Astrocyte of the cerebellum (primary cell): Measurements from ENCODE around the gene TPO.

Source experiments
- DNase-seq: peaks from one replicate; pipeline ENCODE4 v3.0.0-alpha.2; 2011; ENCODE audit warnings: low read depth
- H3K4me3 ChIP-seq: 2 replicates; pipeline ENCODE4 v1.5.1; 2011; ENCODE audit warnings: mild to moderate bottlenecking, low read depth, low read length, moderate library complexity
- in situ Hi-C: cut with HindIII; loops from 2 replicates; pipeline ENCODE4 v1.10.0; 2017; ENCODE audit warnings: low sequenced_read_pairs
- TF ChIP-seq, protein P1 (sequence below): IDR thresholded peaks from 2 replicates; pipeline ENCODE4 v1.5.1; 2012; ENCODE audit warnings: low read length, low read depth, moderate library complexity, mild to moderate bottlenecking; ENCODE audit errors: missing control alignments

The TPO gene

DNA sequence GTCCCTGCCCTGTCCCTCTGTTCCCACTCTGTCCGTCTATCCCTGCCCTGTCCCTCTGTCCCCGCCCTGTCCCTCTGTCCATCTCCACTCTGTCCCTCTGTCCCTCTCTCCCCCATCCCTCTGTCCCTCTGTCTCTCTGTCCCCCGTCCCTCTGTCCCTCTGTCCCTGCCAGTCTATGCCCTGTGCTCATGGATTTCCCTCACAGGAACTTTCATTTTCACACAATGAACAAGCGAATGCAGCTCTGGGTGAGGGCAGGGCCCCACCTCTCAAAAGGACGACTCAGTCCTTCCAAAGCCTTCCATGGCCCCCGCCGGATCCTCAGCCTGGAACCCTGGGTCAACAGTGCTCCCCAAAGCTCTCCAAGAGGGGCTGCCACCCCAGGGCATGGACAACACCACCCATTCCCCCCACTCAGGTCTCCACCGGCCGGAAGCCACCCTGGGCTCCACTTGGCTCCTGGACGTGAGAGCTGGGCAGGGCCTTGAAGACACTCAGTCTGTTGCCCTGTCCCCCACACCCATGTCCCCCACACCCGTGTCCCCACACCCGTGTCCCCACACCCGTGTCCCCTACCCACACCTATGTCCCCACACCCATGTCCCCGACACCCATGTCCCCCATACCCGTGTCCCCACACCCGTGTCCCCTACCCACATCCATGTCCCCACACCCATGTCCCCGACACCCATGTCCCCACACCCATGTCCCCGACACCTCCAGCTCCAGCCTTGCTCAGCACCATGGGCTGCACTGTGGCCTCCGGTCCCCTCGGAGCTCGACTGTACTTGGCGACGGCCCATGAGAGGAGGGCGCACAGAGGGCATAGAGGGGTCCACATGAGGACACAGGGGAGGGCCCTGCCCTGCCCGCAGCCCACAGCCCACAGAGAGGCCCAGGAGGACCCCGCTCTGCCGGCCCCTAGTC, 175.1 kb downstream of the TPO start:
- H3K4me3 ChIP-seq, result no peak overlapping the region
- in situ Hi-C loops, result no loop called here
- TF ChIP-seq, protein P1, sequence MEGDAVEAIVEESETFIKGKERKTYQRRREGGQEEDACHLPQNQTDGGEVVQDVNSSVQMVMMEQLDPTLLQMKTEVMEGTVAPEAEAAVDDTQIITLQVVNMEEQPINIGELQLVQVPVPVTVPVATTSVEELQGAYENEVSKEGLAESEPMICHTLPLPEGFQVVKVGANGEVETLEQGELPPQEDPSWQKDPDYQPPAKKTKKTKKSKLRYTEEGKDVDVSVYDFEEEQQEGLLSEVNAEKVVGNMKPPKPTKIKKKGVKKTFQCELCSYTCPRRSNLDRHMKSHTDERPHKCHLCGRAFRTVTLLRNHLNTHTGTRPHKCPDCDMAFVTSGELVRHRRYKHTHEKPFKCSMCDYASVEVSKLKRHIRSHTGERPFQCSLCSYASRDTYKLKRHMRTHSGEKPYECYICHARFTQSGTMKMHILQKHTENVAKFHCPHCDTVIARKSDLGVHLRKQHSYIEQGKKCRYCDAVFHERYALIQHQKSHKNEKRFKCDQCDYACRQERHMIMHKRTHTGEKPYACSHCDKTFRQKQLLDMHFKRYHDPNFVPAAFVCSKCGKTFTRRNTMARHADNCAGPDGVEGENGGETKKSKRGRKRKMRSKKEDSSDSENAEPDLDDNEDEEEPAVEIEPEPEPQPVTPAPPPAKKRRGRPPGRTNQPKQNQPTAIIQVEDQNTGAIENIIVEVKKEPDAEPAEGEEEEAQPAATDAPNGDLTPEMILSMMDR, result no peak
- DNase-seq, result no peak

DNA sequence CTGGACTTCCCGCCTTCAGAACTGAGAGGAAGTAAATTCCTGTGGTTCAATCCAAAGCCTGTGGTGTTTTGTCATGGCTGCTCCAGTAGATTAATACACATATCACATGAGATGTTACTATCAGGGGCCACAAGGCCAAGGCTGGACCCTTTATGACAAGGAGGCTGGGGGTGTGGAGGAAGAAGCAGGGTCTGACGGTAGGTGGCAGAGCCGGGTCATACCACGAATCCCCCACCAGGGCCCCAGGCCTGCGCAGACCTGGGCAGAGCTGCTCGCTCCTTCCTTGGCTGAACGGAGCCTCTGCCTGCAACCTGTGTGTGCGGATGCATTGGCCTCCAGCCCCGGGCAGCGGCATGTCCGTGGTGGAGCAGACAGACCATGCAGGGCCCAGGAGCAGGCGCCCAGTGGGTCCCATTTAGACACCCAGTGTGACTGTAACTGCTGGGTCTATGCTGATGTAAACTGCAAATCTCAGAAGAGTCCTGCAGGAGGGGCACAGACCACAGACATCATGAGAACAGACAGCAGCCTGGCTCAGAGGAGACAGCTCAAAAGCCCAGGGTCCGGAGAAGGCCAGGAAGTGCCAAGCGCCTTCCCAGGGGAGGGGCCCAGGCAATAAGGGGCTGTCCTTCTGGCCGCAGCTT, 175.8 kb downstream of the TPO start:
- TF ChIP-seq, protein P1, result peak; percentile 37
- no peak overlapping the region for H3K4me3 ChIP-seq
- DNase-seq, result no peak
- in situ Hi-C loops, result no loop called here

DNA sequence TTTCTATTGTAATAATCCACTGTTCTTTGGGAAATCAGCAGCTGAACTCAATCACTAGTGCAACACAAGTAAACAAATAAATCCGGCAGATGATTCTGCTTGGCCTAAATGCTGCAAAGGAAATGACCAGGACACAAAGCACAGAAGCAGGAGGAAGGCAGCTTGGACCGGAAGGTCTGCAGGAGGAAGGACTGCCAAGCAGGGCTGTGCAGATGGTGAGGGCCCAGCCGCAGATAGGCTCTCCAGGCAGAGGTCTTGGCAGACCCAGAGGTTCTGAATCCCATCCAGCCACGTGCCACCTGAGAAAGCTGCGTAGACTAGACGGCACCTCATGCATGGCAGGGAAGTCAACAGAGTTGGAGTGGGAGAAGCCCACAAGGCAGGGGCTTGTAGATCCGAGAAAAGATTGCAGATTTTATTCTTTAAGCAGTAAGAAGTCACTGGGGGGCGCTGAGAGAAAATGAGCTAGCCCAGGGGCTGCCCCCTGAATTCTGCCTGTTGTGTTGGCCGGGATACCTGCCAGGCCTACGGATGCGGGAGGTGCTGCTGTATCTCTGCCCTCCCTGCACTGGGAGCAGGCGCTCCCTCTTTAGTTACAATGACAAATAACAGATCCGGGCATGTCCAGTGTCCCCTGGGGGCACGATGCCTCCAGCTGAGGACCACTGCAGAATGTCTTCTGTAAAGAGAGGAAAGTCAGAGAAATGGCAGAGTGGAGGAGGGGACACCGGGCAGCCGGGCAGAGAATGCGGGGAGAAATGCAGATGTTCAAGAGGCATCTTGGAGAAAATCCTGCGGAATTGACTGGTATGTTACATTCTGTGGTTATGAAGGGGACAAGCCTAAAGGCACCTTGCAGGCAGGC, 177.6 kb downstream of the TPO start:
- TF ChIP-seq, protein P1, result peak; percentile 33
- H3K4me3 ChIP-seq, result peak overlapping the region; percentile 8
- in situ Hi-C loops, result loop anchor here (5.0 kb wide), 1 partner anchor 151 kb away; the partner anchor contains the start of gene PXDN
- DNase-seq, result no peak

DNA sequence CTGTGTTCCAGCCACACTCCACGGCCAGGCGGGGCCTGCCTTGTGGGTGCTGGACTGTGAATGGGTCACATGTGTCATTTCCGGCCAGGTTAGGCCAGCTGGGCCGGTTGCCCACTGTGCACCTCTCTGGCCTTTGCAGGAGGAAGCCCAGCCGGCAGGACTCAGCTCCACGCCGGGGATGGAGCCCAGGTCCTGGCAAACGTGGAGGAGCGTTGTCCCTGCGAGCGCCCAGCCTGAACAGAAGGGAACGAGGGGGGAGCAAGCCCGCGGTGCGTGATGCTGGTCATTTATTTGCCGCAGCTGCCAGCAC, 178.2 kb downstream of the TPO start:
- in situ Hi-C loops, result loop anchor here (5.0 kb wide), 1 partner anchor 151 kb away; the partner anchor contains the start of gene PXDN
- no peak for DNase-seq
- TF ChIP-seq, protein P1, result no peak
- peak overlapping the region; percentile 8 for H3K4me3 ChIP-seq
